GM20000 (cell line): ENCODE data around the gene ZFP28.

Source experiments
- DNase-seq: peaks from one replicate; pipeline ENCODE4 v3.0.0; 2012; ENCODE audit warnings: low spot score
- CTCF ChIP-seq: IDR thresholded peaks from 2 replicates; pipeline ENCODE4 v1.5.1; 2012; ENCODE audit warnings: mild to moderate bottlenecking, control low read depth; ENCODE audit errors: extremely low read depth, missing control alignments

ZFP28 gene

GRCh38 chr19:56538761-56539263, at the start of gene ZFP28:
ZFP28 (plus strand) TSS chr19:56538948; CDS start chr19:56539019, 71 bp downstream.
- DNase-seq = peak; percentile 87
- TF ChIP-seq CTCF = no peak

GRCh38 chr19:56491399-56491798, 47.3 kb upstream of the ZFP28 start:
- TF ChIP-seq CTCF = no peak

GRCh38 chr19:56504581-56504980, 34.2 kb upstream of the ZFP28 start:
- no peak for DNase-seq
- TF ChIP-seq CTCF = no peak

More at GRCh38 chr19:56491399-56491798, 47.3 kb upstream of the ZFP28 start:
- DNase-seq = no peak

GRCh38 chr19:56507446-56508289, 31.1 kb upstream of the ZFP28 start, which contains the start of gene ZNF471:
ZNF471 (plus strand) TSS chr19:56507855; CDS start chr19:56511572, 3,717 bp downstream.
- DNase-seq = peak; percentile 35

GRCh38 chr19:56508290-56508778, 30.4 kb upstream of the ZFP28 start:
- TF ChIP-seq CTCF = no peak
- no peak for DNase-seq

More at GRCh38 chr19:56507446-56508289, 31.1 kb upstream of the ZFP28 start, which contains the start of gene ZNF471:
- no peak for TF ChIP-seq CTCF

- TF ChIP-seq CTCF = no peak
- DNase-seq = no peak
Measured at GRCh38 chr19:56525214-56525860, 13.4 kb upstream of the ZFP28 start.

- no peak for DNase-seq
- TF ChIP-seq CTCF = no peak
Measured at GRCh38 chr19:56537442-56537841, 1.3 kb upstream of the ZFP28 start.
